ENCODE measurements around the gene C4BPB. TPM values are rescaled to one million over a fixed set of nuclear protein-coding genes. Genes with fewer than 3 reads are reported as not detected.

Gene C4BPB
- total and polyA plus RNA-seq, 2 of the 8 experiments (the other 6 are each of a cell fraction or from before 2014, with no cell fraction given) = not detected

- H3K18ac ChIP-seq (ENCODE audit: extremely low read depth, low read length) = no peak overlapping the region
- H4K91ac ChIP-seq (replicated peaks; ENCODE audit: insufficient read length, low read length) = no peak overlapping the region
- 0 out of 2 replicates have a peak, but pooled peaks cover 2% of the 10 kb centered on the region for H3K79me1 ChIP-seq (ENCODE audit: low read depth, low read length)
- H2BK15ac ChIP-seq (ENCODE audit: low read length) = no peak overlapping the region
- no peak overlapping the region for H2BK120ac ChIP-seq (replicated peaks; ENCODE audit: low read depth, low read length)
- H3K27ac ChIP-seq (ENCODE audit: low read depth, low read length) = no peak overlapping the region
- H3K4me1 ChIP-seq (replicated peaks in 1 of 4; ENCODE audit: control insufficient read depth in 3 of 4, insufficient read depth in 4 of 4, low read length in 3 of 4) = no peaks in the 10 kb centered on the region
- peaks cover 0 to 2% of the 10 kb centered on the region in 2 experiments for H4K20me1 ChIP-seq (replicated peaks in 1 of 2; ENCODE audit: control insufficient read depth in 1 of 2, insufficient read depth in 2 of 2, low read length in 2 of 2)
- no peak overlapping the region for H2BK12ac ChIP-seq (ENCODE audit: low read depth, low read length)
- POLR2A ChIA-PET (ENCODE audit: partially characterized antibody) = no interaction called here
- peaks cover 3 to 47% (median 27%) of the 10 kb centered on the region in 4 experiments for H3K36me3 ChIP-seq (ENCODE audit: control insufficient read depth in 2 of 4, insufficient read depth in 4 of 4, low read length in 3 of 4)
- H3K79me2 ChIP-seq (ENCODE audit: control insufficient read depth in 1 of 2, insufficient read depth in 2 of 2, low read length in 2 of 2) = no peaks in the 10 kb centered on the region
- no peak overlapping the region for H3K56ac ChIP-seq (replicated peaks; ENCODE audit: insufficient read length, low read depth, low read length)
- CTCF ChIA-PET (ENCODE audit: partially characterized antibody) = interaction anchor here (0.6 to 1.9 kb wide), 6 partner anchors 9 to 431 kb away, joined by 3 to 4 read pairs (median 3); partner anchors contain the start of gene PFKFB2
- H2BK20ac ChIP-seq (ENCODE audit: low read length) = no peak overlapping the region
- H3K9me3 ChIP-seq (ENCODE audit: insufficient read depth in 2 of 2, low read depth in 1 of 2, low read length in 1 of 2) = no peaks in the 10 kb centered on the region
- no peaks in the 10 kb centered on the region for H3K27me3 ChIP-seq (replicated peaks in 1 of 4; ENCODE audit: control insufficient read depth in 3 of 4, extremely low read depth in 1 of 4, insufficient read depth in 3 of 4, low read length in 3 of 4)
- no peak overlapping the region for H3K14ac ChIP-seq (ENCODE audit: insufficient read length)
- no peak overlapping the region for H2BK5ac ChIP-seq (ENCODE audit: low read depth, low read length)
- H3K4me2 ChIP-seq (ENCODE audit: insufficient read depth in 1 of 2, low read depth in 2 of 2, low read length in 2 of 2) = no peak overlapping the region
- H2AFZ ChIP-seq (ENCODE audit: low read length) = no peak overlapping the region
- no peak overlapping the region for H3K9ac ChIP-seq (replicated peaks in 1 of 4; ENCODE audit: extremely low read depth in 1 of 4, low read depth in 3 of 4, low read length in 3 of 4)
- 96% methylated on average over 3 of the region's 3 CpGs; no CpG with 5 or more reads in 1 of the 2 experiments for WGBS, 2 experiments (ENCODE audit: extremely low coverage in 1 of 2, insufficient coverage in 1 of 2, insufficient read length in 1 of 2, insufficient replicate concordance in 2 of 2, low coverage in 1 of 2, low lambda C conversion rate in 2 of 2, missing lambda C conversion rate in 1 of 2)
- H3K4me3 ChIP-seq (ENCODE audit: extremely low read depth in 1 of 4, insufficient read depth in 2 of 4, low read depth in 3 of 4, low read length in 4 of 4) = no peak overlapping the region
- H2AK5ac ChIP-seq (ENCODE audit: low read depth, low read length) = no peak overlapping the region
- H3K23me2 ChIP-seq (ENCODE audit: low read depth, low read length) = no peaks in the 10 kb centered on the region
- H3K4ac ChIP-seq (replicated peaks; ENCODE audit: insufficient read length, low read depth, low read length) = no peak overlapping the region
- FAIRE-seq (no peak), DNase-seq (ENCODE audit: low read depth in 1 of 2, low spot score in 2 of 2) (no peak)
- H4K8ac ChIP-seq (ENCODE audit: extremely low read depth, insufficient read depth, low read length) = no peak overlapping the region
- H3K23ac ChIP-seq (ENCODE audit: insufficient read length) = no peak overlapping the region
- H4K5ac ChIP-seq (ENCODE audit: insufficient read length, low read depth, low read length) = no peak overlapping the region
- TF ChIP-seq SIX5 (IDR thresholded peaks at IDR 0.05; ENCODE audit: low read depth, low read length) (no peak), GABPA (IDR thresholded peaks at IDR 0.05; ENCODE audit: borderline replicate concordance, insufficient read depth, low read length) (no peak), CTBP2 (IDR thresholded peaks at IDR 0.05; ENCODE audit: borderline replicate concordance, insufficient read depth, insufficient read length, low read length) (no peak), ASH2L (IDR thresholded peaks at IDR 0.05; ENCODE audit: low read length) (no peak), YY1 (IDR thresholded peaks at IDR 0.05; ENCODE audit: low read depth, low read length) (no peak)
- TF ChIP-seq, protein P1, sequence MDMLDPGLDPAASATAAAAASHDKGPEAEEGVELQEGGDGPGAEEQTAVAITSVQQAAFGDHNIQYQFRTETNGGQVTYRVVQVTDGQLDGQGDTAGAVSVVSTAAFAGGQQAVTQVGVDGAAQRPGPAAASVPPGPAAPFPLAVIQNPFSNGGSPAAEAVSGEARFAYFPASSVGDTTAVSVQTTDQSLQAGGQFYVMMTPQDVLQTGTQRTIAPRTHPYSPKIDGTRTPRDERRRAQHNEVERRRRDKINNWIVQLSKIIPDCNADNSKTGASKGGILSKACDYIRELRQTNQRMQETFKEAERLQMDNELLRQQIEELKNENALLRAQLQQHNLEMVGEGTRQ (IDR thresholded peaks at IDR 0.05; ENCODE audit: low read length) = no peak
Observed at GRCh38 chr1:207069061-207069460, 19.6 kb upstream of the C4BPB start.

Measured in H1 (cell line).